Neutrophil (primary cell): ENCODE data around the gene COL16A1.

Experiments
- H3K27ac ChIP-seq: fragments of 200-600 bp; sonication (generic); 2 replicates; pipeline ENCODE4 v1.5.1; 2016; ENCODE audit warnings: mild to moderate bottlenecking, moderate library complexity
- H3K27me3 ChIP-seq: fragments of 200-600 bp; sonication (generic); 2 replicates; pipeline ENCODE4 v1.6.0; 2016; ENCODE audit warnings: mild to moderate bottlenecking
- H3K36me3 ChIP-seq: fragments of 200-600 bp; sonication (generic); 2 replicates; pipeline ENCODE4 v1.5.1; 2017
- H3K4me1 ChIP-seq, 2 experiments: fragments of 200-600 bp in 1 of 2; sonication (generic) in 1 of 2; 1 replicate in 1 of 2; 2 replicates in 1 of 2; pipeline versions ENCODE4 v1.5.1 to v1.6.1; 2013 to 2016; ENCODE audit warnings: low read depth in 1 of 2, low read length in 1 of 2, mild to moderate bottlenecking in 1 of 2, moderate library complexity in 1 of 2; ENCODE audit not compliant: control insufficient read depth in 1 of 2, insufficient read depth in 1 of 2
- H3K4me3 ChIP-seq, 2 experiments: fragments of 200-600 bp in 1 of 2; sonication (generic) in 1 of 2; 1 replicate in 1 of 2; 2 replicates in 1 of 2; pipeline ENCODE4 v1.5.1; 2013 to 2016; ENCODE audit warnings: low read depth in 1 of 2, low read length in 1 of 2, mild to moderate bottlenecking in 1 of 2, moderate library complexity in 1 of 2
- H3K9me3 ChIP-seq: fragments of 200-600 bp; sonication (generic); 2 replicates; pipeline ENCODE4 v1.5.1; 2016
- CTCF ChIP-seq: fragments of 200-600 bp; sonication (generic); IDR thresholded peaks from 2 replicates; pipeline ENCODE4 v1.5.1; 2016; ENCODE audit warnings: antibody characterized with exemption

Gene COL16A1

GRCh38 chr1:31671147-31671546, 32.7 kb downstream of the COL16A1 start:
- Histone ChIP-seq H3K4me1 (peaks cover 0 to 10% of the 10 kb centered on the region in 2 experiments), H3K27me3 (peaks cover 42% of the 10 kb centered on the region), H3K36me3 (no peaks in the 10 kb centered on the region), H3K27ac (no peak overlapping the region), H3K9me3 (no peaks in the 10 kb centered on the region), H3K4me3 (no peak overlapping the region)
- TF ChIP-seq CTCF: no peak

- H3K27ac ChIP-seq: no peak overlapping the region
- peaks cover 42% of the 10 kb centered on the region for H3K27me3 ChIP-seq
- no peaks in the 10 kb centered on the region for H3K36me3 ChIP-seq
- no peak for TF ChIP-seq CTCF
- H3K9me3 ChIP-seq: no peaks in the 10 kb centered on the region
- H3K4me3 ChIP-seq: no peak overlapping the region
- peaks cover 0 to 10% of the 10 kb centered on the region in 2 experiments for H3K4me1 ChIP-seq
These were observed 33.2 kb downstream of the COL16A1 start for GRCh38 chr1:31670593-31670964.

- no peak for TF ChIP-seq CTCF
- H3K9me3 ChIP-seq: no peaks in the 10 kb centered on the region
- H3K27ac ChIP-seq: no peak overlapping the region
- H3K36me3 ChIP-seq: no peaks in the 10 kb centered on the region
- H3K4me3 ChIP-seq: no peak overlapping the region
- H3K4me1 ChIP-seq: peaks cover 0 to 10% of the 10 kb centered on the region in 2 experiments
- peaks cover 42% of the 10 kb centered on the region for H3K27me3 ChIP-seq
These were observed 33.8 kb downstream of the COL16A1 start for GRCh38 chr1:31669786-31670592.

GRCh38 chr1:31669433-31669785, 34.4 kb downstream of the COL16A1 start:
- H3K4me1 ChIP-seq: peaks cover 0 to 10% of the 10 kb centered on the region in 2 experiments
- no peak overlapping the region for H3K4me3 ChIP-seq
- peaks cover 42% of the 10 kb centered on the region for H3K27me3 ChIP-seq
- no peak for TF ChIP-seq CTCF
- H3K27ac ChIP-seq: no peak overlapping the region
- H3K9me3 ChIP-seq: no peaks in the 10 kb centered on the region
- H3K36me3 ChIP-seq: no peaks in the 10 kb centered on the region

GRCh38 chr1:31668303-31668883, 35.4 kb downstream of the COL16A1 start:
- TF ChIP-seq CTCF: no peak
- Histone ChIP-seq H3K4me1 (peaks cover 0 to 15% of the 10 kb centered on the region in 2 experiments), H3K27ac (no peak overlapping the region), H3K9me3 (no peaks in the 10 kb centered on the region), H3K4me3 (no peak overlapping the region), H3K36me3 (no peaks in the 10 kb centered on the region), H3K27me3 (peaks cover 42% of the 10 kb centered on the region)
